Activated T-cell treated with anti-CD3 and anti-CD28 coated beads for 24 hours (primary cell): ENCODE measurements around the gene RNASE7.

Source experiments
- DNase-seq: peaks from one replicate; pipeline ENCODE4 v3.0.0-alpha.2; 2020; ENCODE audit warnings: low read depth

The RNASE7 gene

GRCh38 chr14:21043387-21043973 lies 1.3 kb downstream of the RNASE7 start:
- no peak for DNase-seq

GRCh38 chr14:21043974-21044618 lies 1.9 kb downstream of the RNASE7 start:
- no peak for DNase-seq

GRCh38 chr14:21047378-21047781 lies 5.2 kb downstream of the RNASE7 start:
- DNase-seq = no peak

- no peak for DNase-seq
These were observed 6.5 kb downstream of the RNASE7 start for GRCh38 chr14:21048638-21049037.

- no peak for DNase-seq
These were observed 7.1 kb downstream of the RNASE7 start for GRCh38 chr14:21049271-21049673.

GRCh38 chr14:21050597-21050996 lies 8.4 kb downstream of the RNASE7 start:
- no peak for DNase-seq

GRCh38 chr14:21053184-21054122 lies 11.3 kb downstream of the RNASE7 start:
- no peak for DNase-seq

- DNase-seq = no peak
These were observed 12.1 kb downstream of the RNASE7 start for GRCh38 chr14:21054123-21054767.

GRCh38 chr14:21054768-21055145 lies 12.6 kb downstream of the RNASE7 start:
- DNase-seq = no peak

GRCh38 chr14:21055432-21056117 lies 13.4 kb downstream of the RNASE7 start:
- no peak for DNase-seq

- DNase-seq = no peak
These were observed 14.5 kb downstream of the RNASE7 start for GRCh38 chr14:21056520-21057163.

- no peak for DNase-seq
These were observed 15.9 kb downstream of the RNASE7 start, which contains the start of gene RNASE8 for GRCh38 chr14:21057803-21058675. RNASE8 (plus strand) TSS chr14:21057822; CDS start chr14:21057893, 71 bp downstream.

- no peak for DNase-seq
These were observed 16.7 kb downstream of the RNASE7 start for GRCh38 chr14:21058903-21059302.

- no peak for DNase-seq
These were observed 17.9 kb downstream of the RNASE7 start for GRCh38 chr14:21059842-21060613.

- DNase-seq = no peak
These were observed 18.6 kb downstream of the RNASE7 start for GRCh38 chr14:21060614-21061346.

- no peak for DNase-seq
These were observed 19.1 kb downstream of the RNASE7 start for GRCh38 chr14:21061347-21061668.

- DNase-seq = no peak
These were observed 21.3 kb downstream of the RNASE7 start for GRCh38 chr14:21063479-21063878.

- DNase-seq = no peak
These were observed 24.8 kb downstream of the RNASE7 start for GRCh38 chr14:21066882-21067502.
